ENCODE measurements around the gene PSRC1.

Gene PSRC1

GRCh38 chr1:109256085-109256484 is 26.9 kb downstream of the PSRC1 start:
- Histone ChIP-seq H3K27ac (ENCODE audit: low read depth, low read length, poor library complexity, severe bottlenecking) (no peak overlapping the region), H3K4me3 (ENCODE audit: low read depth, low read length, poor library complexity, severe bottlenecking) (no peak overlapping the region), H3K4me1 (ENCODE audit: insufficient read depth, low read length, severe bottlenecking) (peaks cover 14% of the 10 kb centered on the region), H3K27me3 (ENCODE audit: insufficient read depth, low read length) (no peaks in the 10 kb centered on the region), H3K9ac (ENCODE audit: low read length) (no peak overlapping the region), H3K9me2 (ENCODE audit: low read depth, low read length) (no peaks in the 10 kb centered on the region), H2AFZ (ENCODE audit: low read length) (no peak overlapping the region), H4K20me1 (ENCODE audit: insufficient read depth, low read length) (no peaks in the 10 kb centered on the region), H3K79me2 (ENCODE audit: insufficient read depth, low read length) (no peaks in the 10 kb centered on the region), H3K36me3 (ENCODE audit: insufficient read depth, low read length) (no peaks in the 10 kb centered on the region), H3K4me2 (ENCODE audit: low read length) (no peak overlapping the region), H3F3A (ENCODE audit: insufficient read depth, low read length) (no peaks in the 10 kb centered on the region), H3K9me3 (ENCODE audit: low read length) (no peaks in the 10 kb centered on the region)
- TF ChIP-seq EZH2 (IDR thresholded peaks at IDR 0.05; ENCODE audit: borderline replicate concordance, low read length) (no peak), CTCF (IDR thresholded peaks at IDR 0.05; ENCODE audit: low read length) (no peak)

GRCh38 chr1:109255678-109256077 is 27.3 kb downstream of the PSRC1 start:
- no peaks in the 10 kb centered on the region for H4K20me1 ChIP-seq (ENCODE audit: insufficient read depth, low read length)
- no peak overlapping the region for H3K4me3 ChIP-seq (ENCODE audit: low read depth, low read length, poor library complexity, severe bottlenecking)
- H2AFZ ChIP-seq (ENCODE audit: low read length), result no peak overlapping the region
- TF ChIP-seq CTCF (IDR thresholded peaks at IDR 0.05; ENCODE audit: low read length) (no peak), EZH2 (IDR thresholded peaks at IDR 0.05; ENCODE audit: borderline replicate concordance, low read length) (no peak)
- H3K27ac ChIP-seq (ENCODE audit: low read depth, low read length, poor library complexity, severe bottlenecking), result no peak overlapping the region
- H3K9me2 ChIP-seq (ENCODE audit: low read depth, low read length), result no peaks in the 10 kb centered on the region
- H3K9me3 ChIP-seq (ENCODE audit: low read length), result no peaks in the 10 kb centered on the region
- H3K4me2 ChIP-seq (ENCODE audit: low read length), result no peak overlapping the region
- peaks cover 14% of the 10 kb centered on the region for H3K4me1 ChIP-seq (ENCODE audit: insufficient read depth, low read length, severe bottlenecking)
- H3K9ac ChIP-seq (ENCODE audit: low read length), result no peak overlapping the region
- no peaks in the 10 kb centered on the region for H3K79me2 ChIP-seq (ENCODE audit: insufficient read depth, low read length)
- H3K27me3 ChIP-seq (ENCODE audit: insufficient read depth, low read length), result no peaks in the 10 kb centered on the region
- H3K36me3 ChIP-seq (ENCODE audit: insufficient read depth, low read length), result no peaks in the 10 kb centered on the region
- no peaks in the 10 kb centered on the region for H3F3A ChIP-seq (ENCODE audit: insufficient read depth, low read length)

DNA sequence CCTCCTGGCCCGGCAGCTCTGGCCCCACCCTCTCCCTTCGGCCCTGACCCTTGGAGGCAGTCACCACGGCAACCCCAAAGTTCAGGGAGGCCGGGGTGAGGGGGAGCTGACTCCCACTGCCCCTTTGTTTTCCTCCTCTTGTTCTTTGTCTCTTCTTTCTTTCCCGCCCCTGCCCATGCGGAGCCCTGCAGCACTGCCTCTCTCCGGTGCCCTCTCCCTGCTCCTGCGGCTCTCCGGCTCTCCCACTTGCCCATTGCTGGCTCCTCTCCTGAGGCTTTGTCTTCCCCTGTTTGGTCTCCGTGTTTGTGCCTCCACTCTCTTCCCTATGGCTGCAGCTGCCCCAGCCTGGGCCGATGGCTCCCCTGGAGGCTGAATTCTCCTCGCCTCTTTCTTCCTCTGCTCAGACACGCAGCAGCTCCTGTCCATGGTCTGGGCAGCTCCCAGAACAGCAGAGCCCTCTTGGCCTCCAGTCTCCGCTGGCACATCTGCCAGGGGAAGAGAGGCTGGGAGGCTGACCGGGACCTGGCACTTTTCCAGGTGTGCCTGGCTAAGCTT is 27.8 kb downstream of the PSRC1 start:
- Histone ChIP-seq H3K9me2 (ENCODE audit: low read depth, low read length) (no peaks in the 10 kb centered on the region), H3K4me1 (ENCODE audit: insufficient read depth, low read length, severe bottlenecking) (peaks cover 15% of the 10 kb centered on the region), H3K4me2 (ENCODE audit: low read length) (no peak overlapping the region), H3K27ac (ENCODE audit: low read depth, low read length, poor library complexity, severe bottlenecking) (no peak overlapping the region), H4K20me1 (ENCODE audit: insufficient read depth, low read length) (no peaks in the 10 kb centered on the region), H2AFZ (ENCODE audit: low read length) (no peak overlapping the region), H3K36me3 (ENCODE audit: insufficient read depth, low read length) (no peaks in the 10 kb centered on the region), H3K27me3 (ENCODE audit: insufficient read depth, low read length) (no peaks in the 10 kb centered on the region), H3F3A (ENCODE audit: insufficient read depth, low read length) (no peaks in the 10 kb centered on the region), H3K79me2 (ENCODE audit: insufficient read depth, low read length) (no peaks in the 10 kb centered on the region), H3K9ac (ENCODE audit: low read length) (no peak overlapping the region), H3K9me3 (ENCODE audit: low read length) (no peaks in the 10 kb centered on the region), H3K4me3 (ENCODE audit: low read depth, low read length, poor library complexity, severe bottlenecking) (no peak overlapping the region)
- TF ChIP-seq EZH2 (IDR thresholded peaks at IDR 0.05; ENCODE audit: borderline replicate concordance, low read length) (no peak), CTCF (IDR thresholded peaks at IDR 0.05; ENCODE audit: low read length) (no peak)
